IPS-NIHi7 (cell line): ENCODE results near the gene CAMTA1.
A peak's percentile ranks its signal among the peaks of the same experiment; 100 is the strongest.

ENCODE experiments used
- DNase-seq: peaks from one replicate; pipeline ENCODE4 v3.0.0; 2012; ENCODE audit warnings: mixed read lengths; ENCODE audit errors: extremely low spot score

CAMTA1 gene

DNA sequence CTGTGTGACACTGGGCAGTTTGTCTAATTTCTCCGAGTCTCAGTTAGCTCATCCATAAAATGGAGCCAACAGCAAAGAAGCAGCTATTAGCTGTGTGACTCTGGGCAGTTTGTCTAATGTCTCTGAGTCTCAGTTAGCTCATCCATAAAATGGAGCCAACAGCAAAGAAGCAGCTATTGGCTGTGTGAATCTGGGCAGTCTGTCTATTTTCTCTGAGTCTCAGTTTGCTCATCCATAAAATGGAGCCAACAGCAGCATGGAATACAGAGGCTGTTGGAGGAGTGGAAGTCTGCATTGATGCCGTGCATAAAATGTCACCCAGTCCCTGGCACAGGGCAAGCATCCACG lies 688.9 kb downstream of the CAMTA1 start:
- no peak for DNase-seq

GRCh38 chr1:7474786-7475502 lies 689.7 kb downstream of the CAMTA1 start:
- peak; percentile 69 for DNase-seq

DNA sequence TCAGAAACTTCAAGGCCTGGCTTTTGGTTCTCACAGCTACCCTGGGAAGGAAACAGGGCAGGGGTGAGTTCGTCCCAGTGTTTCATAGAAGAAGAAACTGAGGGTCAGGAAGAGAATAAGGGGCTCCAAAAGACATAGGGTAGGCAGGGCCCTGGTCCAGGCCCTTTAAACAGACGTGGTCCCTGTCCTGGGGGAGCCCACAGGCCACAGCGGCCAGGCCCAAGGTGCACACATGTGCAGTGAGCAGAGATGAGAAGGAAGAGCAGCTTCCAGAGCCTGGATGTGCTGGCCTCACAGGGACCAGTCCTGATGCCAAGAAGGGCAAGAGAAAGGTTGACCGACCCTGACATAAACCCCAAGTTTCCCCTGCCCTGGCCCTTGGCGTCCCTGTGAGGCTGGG lies 690.4 kb downstream of the CAMTA1 start:
- no peak for DNase-seq

- no peak for DNase-seq
These were observed 691.1 kb downstream of the CAMTA1 start for GRCh38 chr1:7476402-7476801.

GRCh38 chr1:7476861-7477547 lies 691.8 kb downstream of the CAMTA1 start:
- no peak for DNase-seq

DNA sequence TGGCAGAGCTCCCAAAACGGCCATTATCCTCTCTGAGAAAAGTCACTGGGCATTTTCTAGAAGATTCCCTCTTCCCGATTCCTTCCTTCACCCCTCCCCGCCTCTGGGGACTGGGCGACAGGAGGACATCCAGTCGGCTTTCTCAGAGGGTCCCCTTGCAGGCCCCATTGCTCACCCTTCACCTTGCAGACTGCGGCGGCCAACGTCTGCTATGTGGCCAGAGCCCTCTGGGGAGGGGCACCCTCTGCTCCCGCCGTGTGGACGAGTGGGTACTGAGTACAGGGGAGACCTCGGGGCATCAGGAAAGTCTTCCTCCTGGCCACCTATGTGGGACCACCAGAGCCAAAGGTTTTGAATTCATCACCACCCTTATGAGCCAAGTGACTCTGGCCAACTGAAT lies 692.3 kb downstream of the CAMTA1 start:
- no peak for DNase-seq

DNA sequence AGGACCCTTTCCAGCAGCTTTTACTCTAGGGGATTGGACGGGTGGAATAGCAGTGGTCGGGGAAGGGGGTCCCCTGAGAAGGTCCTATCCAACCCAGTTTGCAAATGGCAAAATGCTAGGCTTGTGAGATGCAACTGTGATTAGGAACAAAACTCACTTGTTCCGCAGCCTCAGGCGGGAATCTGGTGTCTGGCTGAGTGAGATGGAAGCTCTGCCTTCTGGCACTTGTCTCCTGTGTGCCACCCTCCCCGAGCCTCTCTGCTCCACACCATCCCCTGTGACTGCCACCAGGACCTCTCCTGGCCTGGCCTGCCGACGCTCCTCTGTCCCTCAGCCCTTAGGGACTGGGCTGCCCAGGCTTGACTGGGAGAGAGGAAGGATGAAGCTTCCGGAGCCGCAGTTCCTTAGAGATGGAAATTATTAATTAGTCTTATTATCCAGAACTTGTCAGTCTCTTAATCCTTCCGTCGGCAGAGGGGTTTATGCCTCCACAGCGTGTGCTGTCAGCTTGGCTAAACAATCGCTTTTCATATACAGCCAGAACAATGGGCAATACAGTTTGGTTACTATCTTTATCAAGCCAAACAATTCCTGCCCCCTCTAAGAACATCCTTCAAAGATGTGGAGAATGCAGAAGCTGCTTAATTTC lies 693.0 kb downstream of the CAMTA1 start:
- no peak for DNase-seq

DNA sequence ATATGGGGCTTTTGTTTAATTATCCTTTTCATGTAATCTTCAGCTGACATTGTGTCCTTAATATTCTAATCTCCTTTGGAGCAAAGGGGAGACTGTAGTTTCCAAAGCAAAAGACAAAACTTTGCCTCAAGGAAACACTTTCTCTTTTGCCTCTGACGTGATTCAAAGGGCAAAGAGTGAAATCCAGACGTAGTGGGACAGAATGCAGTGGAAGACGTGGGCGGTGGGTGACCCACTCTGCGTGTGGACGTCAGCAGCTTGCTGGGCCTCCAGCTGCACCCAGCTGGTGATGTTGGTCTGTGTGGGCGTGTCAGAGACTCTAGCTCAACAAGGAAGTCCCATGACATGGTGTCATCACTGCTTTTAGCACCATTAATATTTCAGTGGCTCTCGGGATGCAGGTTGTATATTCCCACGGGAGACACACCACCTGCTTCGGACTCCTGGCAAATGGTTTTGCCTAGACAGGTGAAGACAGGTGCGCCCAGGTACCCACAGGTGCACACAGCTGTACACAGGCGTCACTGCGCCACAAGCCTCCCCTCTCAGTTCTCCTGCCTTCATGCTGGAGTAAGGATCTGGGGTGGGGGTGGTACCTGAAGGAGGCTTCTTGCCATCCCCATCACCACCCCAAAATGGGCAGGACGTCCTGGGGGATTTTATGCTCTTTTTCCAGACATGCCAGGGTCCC lies 693.7 kb downstream of the CAMTA1 start:
- DNase-seq: no peak

- DNase-seq: no peak
These were observed 694.3 kb downstream of the CAMTA1 start for GRCh38 chr1:7479571-7479970.

GRCh38 chr1:7481194-7481593 lies 695.9 kb downstream of the CAMTA1 start:
- DNase-seq: no peak

- no peak for DNase-seq
These were observed 696.8 kb downstream of the CAMTA1 start for GRCh38 chr1:7482077-7482476.

DNA sequence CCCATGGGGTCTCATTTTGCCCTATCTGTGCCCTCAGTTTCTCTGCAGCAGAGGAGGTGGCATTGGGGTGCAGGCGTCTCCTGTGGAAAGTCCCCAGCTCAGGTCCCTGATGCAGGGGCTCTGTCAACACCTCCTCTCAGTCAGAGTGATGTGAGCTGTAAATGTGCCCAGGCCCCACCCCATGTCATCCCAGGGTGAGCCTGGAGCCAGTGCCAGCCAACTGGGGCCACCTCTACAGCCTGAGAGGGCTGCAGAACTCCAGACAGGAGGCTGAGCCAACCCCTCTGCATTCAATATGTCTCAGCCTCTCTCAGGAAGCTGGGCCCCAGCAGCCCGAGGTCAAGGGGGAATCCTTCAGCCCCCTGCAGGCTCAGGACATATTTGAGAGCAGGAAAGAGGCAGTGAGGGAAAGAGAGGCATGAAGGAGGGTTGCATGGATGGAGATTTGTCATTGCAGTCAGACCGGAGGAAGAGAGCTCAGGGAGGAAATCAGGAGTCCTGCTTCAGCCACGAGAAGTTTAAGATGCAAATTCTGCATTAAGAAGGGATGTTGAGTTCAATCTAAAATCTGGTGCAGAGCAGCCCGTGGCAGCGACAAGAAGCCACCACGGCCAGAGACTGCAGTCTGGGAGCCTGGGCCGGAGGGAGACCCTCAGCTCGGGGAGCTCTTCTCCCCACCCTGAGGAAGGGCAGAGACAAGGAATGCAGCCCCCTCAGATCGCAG lies 697.7 kb downstream of the CAMTA1 start:
- no peak for DNase-seq

- no peak for DNase-seq
These were observed 698.6 kb downstream of the CAMTA1 start for GRCh38 chr1:7483634-7484383.

- DNase-seq: no peak
These were observed 700.0 kb downstream of the CAMTA1 start for GRCh38 chr1:7485086-7485780.

GRCh38 chr1:7485826-7486225 lies 700.6 kb downstream of the CAMTA1 start:
- DNase-seq: no peak

DNA sequence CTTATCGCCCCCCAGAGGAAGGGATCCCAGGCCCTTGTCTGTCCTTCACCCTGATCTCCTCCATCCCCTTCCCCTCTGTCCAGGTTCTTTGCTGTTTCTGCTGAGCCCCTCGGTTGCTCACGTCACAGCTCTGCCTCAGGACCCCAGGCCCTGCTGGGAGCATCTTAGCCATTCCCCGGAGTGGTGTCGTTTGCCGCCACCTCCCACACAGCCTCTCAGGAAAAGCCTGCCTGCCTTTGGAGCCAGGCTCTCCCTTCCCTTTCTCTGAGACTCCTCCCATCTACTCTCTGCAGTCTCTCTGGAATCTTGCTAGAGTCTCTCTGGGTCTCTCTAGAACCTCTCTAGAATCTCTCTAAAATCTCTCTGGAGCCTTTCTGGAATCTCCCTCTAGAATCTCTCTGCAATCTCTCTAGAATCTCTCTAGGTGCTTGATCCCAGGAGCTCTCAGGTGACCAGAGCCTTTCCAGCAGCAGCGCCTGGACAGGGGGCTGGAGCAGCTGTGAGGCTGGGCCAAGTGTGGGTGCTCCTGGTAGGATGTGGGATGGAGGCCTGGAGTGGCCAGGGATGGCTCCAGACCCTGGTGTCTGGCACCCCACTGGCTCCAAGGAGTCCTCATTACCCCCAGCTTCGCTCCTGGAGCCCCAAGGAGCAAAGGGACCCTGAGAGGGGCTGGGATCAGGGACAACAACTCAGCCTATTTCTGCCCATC lies 702.7 kb downstream of the CAMTA1 start:
- no peak for DNase-seq

DNA sequence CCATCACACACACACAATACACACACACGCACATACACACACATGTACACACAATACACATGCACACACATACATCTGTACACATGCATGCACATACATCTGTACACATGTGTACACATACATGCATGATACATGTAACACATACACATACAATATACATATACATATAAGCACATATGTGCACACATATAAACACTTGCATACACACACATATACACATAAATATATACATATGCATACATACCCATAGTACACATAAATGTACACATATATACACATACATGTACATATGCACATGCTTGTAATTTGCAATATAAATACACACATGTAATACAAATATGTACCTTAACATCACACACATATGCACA lies 703.2 kb downstream of the CAMTA1 start:
- no peak for DNase-seq

- no peak for DNase-seq
These were observed 704.3 kb downstream of the CAMTA1 start for GRCh38 chr1:7489586-7489985.

DNA sequence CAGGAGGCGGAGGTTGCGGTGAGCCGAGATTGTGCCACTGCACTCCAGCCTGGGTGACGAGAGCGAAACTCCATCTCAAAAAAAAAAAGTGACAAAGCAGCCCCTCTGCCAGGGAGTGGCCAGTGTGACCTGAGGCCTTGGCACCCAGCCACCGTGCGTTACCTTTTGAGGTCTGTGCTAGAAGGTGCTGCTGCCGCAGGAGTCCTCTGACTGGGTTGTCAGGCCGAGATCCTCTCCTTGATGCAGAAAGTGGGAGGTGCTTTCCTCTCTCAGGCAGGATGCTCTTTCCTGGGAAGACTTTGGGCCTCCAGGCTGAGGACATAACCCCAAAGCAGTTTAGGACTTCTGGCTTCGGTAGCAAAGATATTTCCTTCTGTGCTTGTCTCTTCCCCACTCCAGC lies 705.3 kb downstream of the CAMTA1 start:
- DNase-seq: no peak
